ENCODE data around the gene AKAP6.

AKAP6 gene

DNA sequence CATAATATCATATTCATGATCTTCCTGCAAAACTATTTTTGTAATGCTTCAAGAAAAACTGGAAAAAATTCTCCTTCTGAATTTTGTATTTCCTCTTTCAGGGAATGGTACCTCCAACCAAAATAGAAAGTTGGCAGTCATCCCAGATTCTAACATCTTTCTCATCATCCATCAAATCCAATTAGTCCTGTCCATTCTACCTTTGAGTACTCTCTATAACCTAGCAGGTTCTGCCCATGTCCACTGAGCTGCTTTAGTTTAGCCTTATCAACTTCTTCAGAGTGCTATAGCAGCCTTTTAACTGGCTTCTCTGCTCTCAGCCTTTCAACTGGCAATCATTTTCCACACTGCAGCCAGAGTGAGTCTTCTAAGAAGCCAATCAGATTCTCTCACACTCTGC, 236.2 kb downstream of the AKAP6 start:
- TF ChIP-seq, protein P1, sequence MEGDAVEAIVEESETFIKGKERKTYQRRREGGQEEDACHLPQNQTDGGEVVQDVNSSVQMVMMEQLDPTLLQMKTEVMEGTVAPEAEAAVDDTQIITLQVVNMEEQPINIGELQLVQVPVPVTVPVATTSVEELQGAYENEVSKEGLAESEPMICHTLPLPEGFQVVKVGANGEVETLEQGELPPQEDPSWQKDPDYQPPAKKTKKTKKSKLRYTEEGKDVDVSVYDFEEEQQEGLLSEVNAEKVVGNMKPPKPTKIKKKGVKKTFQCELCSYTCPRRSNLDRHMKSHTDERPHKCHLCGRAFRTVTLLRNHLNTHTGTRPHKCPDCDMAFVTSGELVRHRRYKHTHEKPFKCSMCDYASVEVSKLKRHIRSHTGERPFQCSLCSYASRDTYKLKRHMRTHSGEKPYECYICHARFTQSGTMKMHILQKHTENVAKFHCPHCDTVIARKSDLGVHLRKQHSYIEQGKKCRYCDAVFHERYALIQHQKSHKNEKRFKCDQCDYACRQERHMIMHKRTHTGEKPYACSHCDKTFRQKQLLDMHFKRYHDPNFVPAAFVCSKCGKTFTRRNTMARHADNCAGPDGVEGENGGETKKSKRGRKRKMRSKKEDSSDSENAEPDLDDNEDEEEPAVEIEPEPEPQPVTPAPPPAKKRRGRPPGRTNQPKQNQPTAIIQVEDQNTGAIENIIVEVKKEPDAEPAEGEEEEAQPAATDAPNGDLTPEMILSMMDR (IDR thresholded peaks at IDR 0.05; ENCODE audit: insufficient read depth, low read depth, low read length, missing control alignments), result no peak
- H3K4me3 ChIP-seq (ENCODE audit: low read depth, low read length), result no peak overlapping the region
- DNase-seq (ENCODE audit: low read depth), result no peak

DNA sequence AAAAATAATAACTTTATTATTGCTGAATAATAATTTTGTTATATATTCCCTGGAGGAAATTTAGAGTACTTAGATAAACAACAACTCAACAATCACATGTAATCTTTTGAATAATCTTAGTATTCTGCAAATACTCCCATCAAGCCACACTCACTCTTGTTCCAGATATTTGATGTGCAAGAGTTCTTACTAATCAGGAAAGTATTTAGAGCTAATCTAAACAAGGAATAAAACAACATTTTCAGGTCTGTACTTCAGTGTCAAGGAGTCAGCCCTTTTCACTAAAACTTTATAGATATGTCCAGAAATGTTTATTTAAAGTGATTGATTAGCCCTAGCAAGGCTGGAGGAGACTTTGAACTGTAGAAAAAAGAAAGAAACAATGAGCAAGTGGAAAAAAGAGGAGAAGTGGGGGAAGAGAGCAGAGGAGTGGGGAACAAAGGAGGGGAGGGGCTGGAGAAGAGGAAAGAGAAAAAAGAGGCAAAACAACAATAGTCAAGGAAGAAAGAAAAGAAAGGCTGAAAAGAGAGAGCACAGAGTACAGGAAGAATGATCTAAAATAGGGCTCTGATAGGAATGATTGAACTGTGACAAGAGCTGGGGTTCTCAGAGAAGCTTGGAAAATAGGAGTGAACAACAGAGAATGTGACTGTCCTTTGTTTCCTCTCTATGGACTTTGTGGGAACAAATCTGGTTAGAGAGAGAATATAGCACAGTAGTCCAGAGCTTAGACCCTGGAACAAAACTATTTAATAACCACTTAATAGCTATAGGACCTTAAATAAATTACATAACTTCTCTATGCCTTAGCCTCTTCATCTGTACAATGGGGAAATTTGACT, 238.7 kb downstream of the AKAP6 start:
- no peak for DNase-seq (ENCODE audit: low read depth)
- TF ChIP-seq, protein P1 (IDR thresholded peaks at IDR 0.05; ENCODE audit: insufficient read depth, low read depth, low read length, missing control alignments), result no peak
- no peak overlapping the region for H3K4me3 ChIP-seq (ENCODE audit: low read depth, low read length)

DNA sequence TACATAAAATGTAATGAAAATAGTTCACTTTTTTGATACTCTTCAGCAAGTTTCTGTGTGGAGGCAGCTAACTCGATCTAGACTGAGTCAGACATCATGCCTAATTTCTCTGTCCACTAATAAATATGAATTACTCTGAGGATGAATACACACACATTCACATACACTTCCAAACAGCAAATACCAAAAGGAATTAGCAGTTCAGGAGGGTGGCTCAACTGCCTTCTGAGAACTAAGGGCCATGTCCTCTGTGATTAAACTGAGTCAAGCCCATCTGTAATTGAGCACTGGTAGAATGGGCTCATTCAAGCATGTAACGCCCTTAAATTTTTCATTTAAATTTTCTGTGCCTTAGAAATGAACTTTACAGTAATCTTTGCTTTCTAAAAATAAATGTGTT, 242.5 kb downstream of the AKAP6 start:
- DNase-seq (ENCODE audit: low read depth), result no peak
- TF ChIP-seq, protein P1 (IDR thresholded peaks at IDR 0.05; ENCODE audit: insufficient read depth, low read depth, low read length, missing control alignments), result no peak
- no peak overlapping the region for H3K4me3 ChIP-seq (ENCODE audit: low read depth, low read length)

DNA sequence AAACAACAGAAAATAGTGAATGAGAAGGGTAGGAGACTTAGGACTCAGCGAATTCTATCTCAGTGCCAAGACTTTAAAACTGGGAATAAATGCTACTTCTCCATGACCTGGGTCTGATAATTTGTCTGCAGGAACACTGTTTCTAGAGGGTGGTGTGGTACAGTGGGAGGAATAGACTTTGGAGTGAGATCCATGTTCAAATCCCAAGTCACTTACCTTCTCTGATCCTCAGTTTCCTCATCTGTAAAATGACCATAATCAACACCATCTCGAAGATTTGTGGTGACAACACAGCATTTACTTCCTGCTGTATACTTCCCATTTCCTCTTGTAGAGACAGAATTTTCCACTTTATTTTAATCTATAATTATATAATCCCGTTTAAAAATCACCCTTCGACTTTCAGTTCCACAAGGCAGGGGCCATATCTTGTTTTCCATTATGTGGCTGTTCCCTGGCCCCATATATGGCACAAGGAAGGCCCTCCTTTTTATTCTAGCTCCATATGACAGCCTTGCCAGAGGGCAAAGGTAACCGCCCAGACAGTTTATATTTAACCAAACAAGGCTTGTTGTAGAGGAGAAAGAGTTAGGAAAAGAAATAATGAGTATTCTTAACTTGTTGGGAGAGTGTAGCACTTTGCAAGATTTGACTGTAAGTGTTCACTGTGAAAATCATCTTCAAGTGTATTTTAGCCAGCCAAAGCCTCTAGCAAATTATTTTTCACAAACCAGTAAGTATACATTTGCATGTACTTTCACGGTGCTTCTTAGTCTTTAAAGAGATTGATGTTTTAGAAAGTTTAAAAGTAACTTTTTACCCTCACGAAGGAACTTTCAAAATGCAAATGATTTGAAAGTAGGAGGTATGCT, 243.1 kb downstream of the AKAP6 start:
- H3K4me3 ChIP-seq (ENCODE audit: low read depth, low read length), result no peak overlapping the region
- DNase-seq (ENCODE audit: low read depth), result peak; percentile 7
- TF ChIP-seq, protein P1 (IDR thresholded peaks at IDR 0.05; ENCODE audit: insufficient read depth, low read depth, low read length, missing control alignments), result no peak

DNA sequence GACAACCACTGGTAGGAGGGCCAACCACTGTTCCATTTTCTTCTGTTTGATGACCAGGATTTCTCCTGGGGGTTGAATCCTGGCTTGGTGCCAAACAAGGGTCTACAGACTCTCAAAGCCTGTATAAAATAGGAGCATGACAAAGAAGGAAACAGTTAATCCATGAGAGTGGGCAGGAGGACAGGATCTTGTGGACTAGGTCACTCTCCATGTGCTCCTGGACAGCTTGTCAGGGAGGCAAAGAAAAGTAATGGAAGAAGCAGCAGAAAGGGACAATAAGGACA, 243.7 kb downstream of the AKAP6 start:
- DNase-seq (ENCODE audit: low read depth), result no peak
- TF ChIP-seq, protein P1 (IDR thresholded peaks at IDR 0.05; ENCODE audit: insufficient read depth, low read depth, low read length, missing control alignments), result no peak
- no peak overlapping the region for H3K4me3 ChIP-seq (ENCODE audit: low read depth, low read length)

DNA sequence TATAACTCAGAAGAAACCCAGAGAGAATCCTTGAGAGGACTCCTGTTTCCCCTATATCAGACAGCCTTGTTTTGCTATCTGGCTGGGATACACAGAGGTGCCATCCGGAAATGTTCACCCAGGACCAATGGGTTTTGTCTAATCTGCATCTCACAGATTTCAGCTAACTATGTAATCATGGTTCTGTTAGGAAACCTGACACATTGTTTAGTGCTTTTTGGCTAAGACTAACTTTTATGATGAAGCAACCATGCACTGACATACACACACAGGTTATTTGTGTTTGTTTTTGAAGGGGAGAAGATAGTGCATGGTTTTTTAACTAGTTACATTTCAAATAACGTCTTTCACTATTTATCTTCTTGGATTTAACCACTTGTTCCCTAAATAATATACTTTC, 245.2 kb downstream of the AKAP6 start:
- H3K4me3 ChIP-seq (ENCODE audit: low read depth, low read length), result no peak overlapping the region
- DNase-seq (ENCODE audit: low read depth), result no peak
- TF ChIP-seq, protein P1 (IDR thresholded peaks at IDR 0.05; ENCODE audit: insufficient read depth, low read depth, low read length, missing control alignments), result no peak

Measured in GM12865 (cell line).